A549 treated with dexamethasone at 1 μM for 4 hours (cell line): ENCODE data around the gene COL6A2. TPM values are rescaled to one million over a fixed set of nuclear protein-coding genes. Genes with fewer than 3 reads are reported as not detected.

ENCODE experiments used
- total RNA-seq: library from RNA; stranded (reverse); fragments of 200-300 nt; extraction: Qiagen RNA extraction; gene quantifications from 5 replicates; pipeline ENCODE4 v1.2.3, GENCODE V29; 2022

The COL6A2 gene
- 14.9 to 20.1 TPM (median 17.6 TPM) in 5 replicates for total RNA-seq

GRCh38 chr21:46097336-46098293, at the start of gene COL6A2:
Gene COL6A2 (plus strand): TSS chr21:46098112.

GRCh38 chr21:46155514-46156377, 57.8 kb downstream of the COL6A2 start, which contains the start of gene FTCD:
Gene FTCD (minus strand): TSS chr21:46155579. CDS start chr21:46155523, 56 bp downstream.

Other genes with a start within 250 kb of the COL6A2 start
- gene COL6A1, start 116.3 kb upstream of the COL6A2 start, total RNA-seq = 15.1 to 25.8 TPM (median 24.0 TPM) in 5 replicates
- gene FTCD, start 57.5 kb downstream of the COL6A2 start, total RNA-seq = 0.16 to 0.33 TPM (median 0.19 TPM) in 3 of 5 replicates, not detected in the others
- 0.54 to 0.73 TPM (median 0.65 TPM) in 5 replicates for gene SPATC1L, start 86.3 kb downstream of the COL6A2 start, total RNA-seq
- gene LSS, start 130.7 kb downstream of the COL6A2 start, total RNA-seq = 12.4 to 20.2 TPM (median 17.8 TPM) in 5 replicates
- 26.6 to 42.7 TPM (median 40.3 TPM) in 5 replicates for gene MCM3AP, start 187.5 kb downstream of the COL6A2 start, total RNA-seq
- 25.7 to 33.6 TPM (median 28.6 TPM) in 5 replicates for gene YBEY, start 188.2 kb downstream of the COL6A2 start, total RNA-seq
- 2.8 to 4.9 TPM (median 4.5 TPM) in 5 replicates for gene C21orf58, start 225.8 kb downstream of the COL6A2 start, total RNA-seq
- 10.9 to 16.1 TPM (median 15.2 TPM) in 5 replicates for gene PCNT, start 226.0 kb downstream of the COL6A2 start, total RNA-seq